AG10803 (cell line): Measurements from ENCODE around the gene LAP3.

Experiments used
- DNase-seq: peaks from one replicate; pipeline ENCODE4 v3.0.0; 2010; ENCODE audit warnings: low read depth
- H3K4me3 ChIP-seq: 2 replicates; pipeline ENCODE4 v1.5.1; 2011; ENCODE audit warnings: mild to moderate bottlenecking, low read length, control low read depth
- TF ChIP-seq, protein P1 (sequence below): conservative IDR thresholded peaks from 2 replicates; pipeline ENCODE4 v1.5.1; 2011; ENCODE audit warnings: mild to moderate bottlenecking, low read length, control low read depth, inconsistent platforms

LAP3 gene

DNA sequence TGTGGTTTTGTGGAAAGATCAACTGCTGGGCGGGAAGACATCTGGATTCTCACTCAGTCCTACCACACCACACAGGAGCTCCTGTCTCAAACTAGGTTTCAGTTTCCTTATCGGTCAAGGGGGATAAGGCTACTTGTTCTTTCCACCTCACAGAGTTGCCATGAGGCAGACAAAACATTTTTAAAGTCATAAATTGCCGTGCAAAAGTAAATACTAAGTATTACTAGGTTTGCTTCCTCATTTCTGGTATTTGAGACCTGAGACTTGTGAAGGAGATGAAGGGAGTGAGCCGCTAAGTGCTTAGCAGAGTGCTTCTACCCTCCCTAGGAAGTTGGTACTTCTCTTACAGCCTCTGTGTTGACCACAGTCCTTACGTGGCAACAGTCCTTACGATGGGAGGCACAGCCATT, 1.5 kb downstream of the LAP3 start:
- H3K4me3 ChIP-seq, result peak overlapping the region; percentile 81
- TF ChIP-seq, protein P1, sequence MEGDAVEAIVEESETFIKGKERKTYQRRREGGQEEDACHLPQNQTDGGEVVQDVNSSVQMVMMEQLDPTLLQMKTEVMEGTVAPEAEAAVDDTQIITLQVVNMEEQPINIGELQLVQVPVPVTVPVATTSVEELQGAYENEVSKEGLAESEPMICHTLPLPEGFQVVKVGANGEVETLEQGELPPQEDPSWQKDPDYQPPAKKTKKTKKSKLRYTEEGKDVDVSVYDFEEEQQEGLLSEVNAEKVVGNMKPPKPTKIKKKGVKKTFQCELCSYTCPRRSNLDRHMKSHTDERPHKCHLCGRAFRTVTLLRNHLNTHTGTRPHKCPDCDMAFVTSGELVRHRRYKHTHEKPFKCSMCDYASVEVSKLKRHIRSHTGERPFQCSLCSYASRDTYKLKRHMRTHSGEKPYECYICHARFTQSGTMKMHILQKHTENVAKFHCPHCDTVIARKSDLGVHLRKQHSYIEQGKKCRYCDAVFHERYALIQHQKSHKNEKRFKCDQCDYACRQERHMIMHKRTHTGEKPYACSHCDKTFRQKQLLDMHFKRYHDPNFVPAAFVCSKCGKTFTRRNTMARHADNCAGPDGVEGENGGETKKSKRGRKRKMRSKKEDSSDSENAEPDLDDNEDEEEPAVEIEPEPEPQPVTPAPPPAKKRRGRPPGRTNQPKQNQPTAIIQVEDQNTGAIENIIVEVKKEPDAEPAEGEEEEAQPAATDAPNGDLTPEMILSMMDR, result no peak
- DNase-seq, result no peak

DNA sequence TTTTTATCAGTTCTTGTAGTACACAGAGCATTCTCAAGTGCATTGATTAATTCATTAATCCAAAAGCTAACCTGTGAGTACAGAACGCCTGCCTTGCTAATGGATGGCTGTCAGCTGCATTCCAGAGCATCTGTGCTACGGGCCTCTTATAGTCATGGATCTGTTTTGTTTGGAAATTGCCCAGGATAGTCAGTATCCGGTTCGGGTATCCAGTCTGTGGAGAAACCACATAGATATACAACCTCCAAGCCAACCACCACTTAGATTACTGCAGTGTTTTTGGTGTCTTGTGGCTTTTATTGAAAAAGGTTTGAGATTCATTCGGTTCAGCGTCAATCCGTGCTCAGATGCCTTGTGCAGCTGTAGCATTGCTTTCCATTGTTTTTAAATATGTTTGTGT, 4.0 kb downstream of the LAP3 start:
- TF ChIP-seq, protein P1, result no peak
- no peak overlapping the region for H3K4me3 ChIP-seq
- peak; percentile 13 for DNase-seq

- TF ChIP-seq, protein P1, result no peak
These were observed 6.3 kb downstream of the LAP3 start for GRCh38 chr4:17583276-17583675.

DNA sequence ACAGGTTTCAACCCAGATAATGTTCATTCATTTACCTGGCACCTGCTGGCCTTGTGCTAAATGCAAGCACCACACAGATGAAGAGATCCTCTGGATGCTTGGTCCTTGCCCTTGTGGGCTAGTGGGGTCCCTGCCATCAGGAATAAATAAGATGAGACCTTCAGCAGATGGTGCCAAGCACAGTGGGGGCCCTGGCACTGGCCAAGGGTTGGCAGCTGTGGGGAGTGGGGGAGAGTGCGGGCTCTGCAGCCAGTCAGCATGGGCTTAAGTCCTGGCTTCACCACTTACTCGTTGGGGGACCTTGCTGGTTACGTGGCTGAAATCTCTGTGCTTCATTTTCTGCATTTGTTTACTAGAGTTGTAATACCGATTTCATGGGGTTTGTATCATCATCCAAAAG, 6.9 kb downstream of the LAP3 start:
- DNase-seq, result no peak
- TF ChIP-seq, protein P1, result no peak
- no peak overlapping the region for H3K4me3 ChIP-seq

More at GRCh38 chr4:17583276-17583675, 6.3 kb downstream of the LAP3 start:
- no peak overlapping the region for H3K4me3 ChIP-seq
- DNase-seq, result no peak

DNA sequence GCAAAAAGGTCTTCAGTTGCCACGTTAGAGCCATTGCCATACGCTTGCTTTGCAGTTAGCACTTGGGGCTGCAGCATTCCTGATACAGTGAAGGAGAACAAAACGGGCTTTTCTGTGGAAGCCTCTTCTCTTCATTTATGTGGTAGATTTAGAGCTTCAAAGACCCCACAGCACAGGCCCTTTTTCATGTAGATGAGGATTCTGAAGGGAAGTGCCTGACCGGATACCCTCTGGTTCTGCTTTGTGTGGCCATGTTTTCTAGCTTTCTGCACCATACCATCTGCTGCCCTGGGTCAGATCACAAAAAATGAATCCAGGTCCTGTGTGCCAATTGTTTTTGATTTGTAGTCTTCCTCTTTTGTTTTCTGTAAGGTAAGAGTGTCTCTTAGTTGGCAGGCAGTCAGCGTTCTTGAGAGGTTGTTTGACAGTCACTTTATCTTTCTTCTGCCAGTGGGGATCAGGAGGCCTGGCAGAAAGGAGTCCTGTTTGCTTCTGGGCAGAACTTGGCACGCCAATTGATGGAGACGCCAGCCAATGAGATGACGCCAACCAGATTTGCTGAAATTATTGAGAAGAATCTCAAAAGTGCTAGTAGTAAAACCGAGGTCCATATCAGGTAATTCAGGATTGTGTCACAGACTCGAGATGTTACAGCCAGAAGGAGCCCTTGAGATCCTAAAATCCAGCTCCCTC, 7.7 kb downstream of the LAP3 start:
- no peak overlapping the region for H3K4me3 ChIP-seq
- TF ChIP-seq, protein P1, result no peak
- DNase-seq, result no peak

GRCh38 chr4:17587094-17587822, 10.3 kb downstream of the LAP3 start:
- H3K4me3 ChIP-seq, result no peak overlapping the region
- DNase-seq, result no peak
- TF ChIP-seq, protein P1, result no peak

DNA sequence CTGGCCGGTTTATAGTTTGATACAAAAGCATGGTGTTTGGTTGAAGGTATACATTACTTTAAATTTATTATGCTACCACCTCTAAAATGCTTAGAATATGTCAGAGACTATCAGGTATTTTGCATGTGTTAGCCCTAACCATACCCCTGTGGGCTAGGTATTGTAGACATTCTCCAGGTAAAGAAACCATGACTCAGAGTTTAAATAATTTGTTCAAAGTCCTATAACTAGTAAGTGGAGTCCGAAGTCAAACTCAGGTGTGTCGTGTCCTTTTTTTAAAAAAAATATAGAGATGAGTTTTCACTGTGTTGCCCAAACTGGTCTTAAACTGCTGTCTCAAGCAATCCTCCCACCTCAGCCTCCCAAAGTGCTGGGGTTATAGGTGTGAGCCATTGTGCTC, 12.4 kb downstream of the LAP3 start:
- TF ChIP-seq, protein P1, result no peak
- no peak for DNase-seq
- no peak overlapping the region for H3K4me3 ChIP-seq
